ENCODE data around the gene KAZN. TPM values are rescaled to one million over a fixed set of nuclear protein-coding genes. Genes with fewer than 3 reads are reported as not detected.

Gene KAZN
- total RNA-seq, 1 donor from 2014 or later, result 9.4 TPM

DNA sequence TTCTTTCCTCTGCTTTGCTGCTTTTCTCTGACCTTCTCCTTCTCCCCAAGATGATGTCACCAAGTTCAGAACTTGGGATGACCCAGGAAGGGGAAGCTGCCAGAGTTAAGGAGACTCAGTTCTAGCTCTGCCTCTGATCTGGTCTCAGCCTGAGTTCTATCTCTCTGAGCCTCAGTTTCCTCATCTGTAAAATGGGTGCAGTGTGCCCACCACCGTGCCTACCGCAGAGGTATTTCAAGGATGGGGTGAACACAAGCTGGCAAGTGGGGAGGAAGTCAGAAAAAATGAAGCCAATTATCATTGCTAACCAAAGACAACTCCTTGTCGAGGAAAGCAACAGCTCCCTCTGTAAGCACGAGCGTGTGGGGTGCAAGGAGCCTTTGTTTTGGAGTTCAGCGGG, 249.7 kb downstream of the KAZN start:
- H3K27me3 Mint-ChIP-seq (ENCODE audit: low read depth, unreplicated experiment), result peaks cover 18% of the 10 kb centered on the region
- Histone ChIP-seq H3K9me3 (ENCODE audit: insufficient read depth, low read depth, low read length) (peaks cover 2% of the 10 kb centered on the region), H3K27me3 (ENCODE audit: insufficient read depth, low read length) (no peaks in the 10 kb centered on the region), H3K4me2 (ENCODE audit: low read length) (no peak overlapping the region), H3K36me3 (ENCODE audit: insufficient read depth, low read length) (no peaks in the 10 kb centered on the region), H3K27ac (ENCODE audit: low read depth, low read length) (no peak overlapping the region), H4K20me1 (ENCODE audit: insufficient read depth, low read length) (no peaks in the 10 kb centered on the region), H3K9ac (ENCODE audit: low read length) (no peak overlapping the region), H3K79me2 (ENCODE audit: insufficient read depth, low read length) (no peaks in the 10 kb centered on the region), H3K4me1 (ENCODE audit: insufficient read depth, low read length) (no peaks in the 10 kb centered on the region), H2AFZ (ENCODE audit: low read depth, low read length) (no peak overlapping the region), H3K4me3 (ENCODE audit: insufficient read depth, low read depth, low read length) (no peak overlapping the region)
- H3K36me3 Mint-ChIP-seq (ENCODE audit: low read depth, unreplicated experiment), result peaks cover 3% of the 10 kb centered on the region
- no peak overlapping the region for H3K4me3 Mint-ChIP-seq (ENCODE audit: unreplicated experiment)
- peaks cover 8% of the 10 kb centered on the region for H3K9me3 Mint-ChIP-seq (ENCODE audit: unreplicated experiment)
- TF ChIP-seq, protein P1, sequence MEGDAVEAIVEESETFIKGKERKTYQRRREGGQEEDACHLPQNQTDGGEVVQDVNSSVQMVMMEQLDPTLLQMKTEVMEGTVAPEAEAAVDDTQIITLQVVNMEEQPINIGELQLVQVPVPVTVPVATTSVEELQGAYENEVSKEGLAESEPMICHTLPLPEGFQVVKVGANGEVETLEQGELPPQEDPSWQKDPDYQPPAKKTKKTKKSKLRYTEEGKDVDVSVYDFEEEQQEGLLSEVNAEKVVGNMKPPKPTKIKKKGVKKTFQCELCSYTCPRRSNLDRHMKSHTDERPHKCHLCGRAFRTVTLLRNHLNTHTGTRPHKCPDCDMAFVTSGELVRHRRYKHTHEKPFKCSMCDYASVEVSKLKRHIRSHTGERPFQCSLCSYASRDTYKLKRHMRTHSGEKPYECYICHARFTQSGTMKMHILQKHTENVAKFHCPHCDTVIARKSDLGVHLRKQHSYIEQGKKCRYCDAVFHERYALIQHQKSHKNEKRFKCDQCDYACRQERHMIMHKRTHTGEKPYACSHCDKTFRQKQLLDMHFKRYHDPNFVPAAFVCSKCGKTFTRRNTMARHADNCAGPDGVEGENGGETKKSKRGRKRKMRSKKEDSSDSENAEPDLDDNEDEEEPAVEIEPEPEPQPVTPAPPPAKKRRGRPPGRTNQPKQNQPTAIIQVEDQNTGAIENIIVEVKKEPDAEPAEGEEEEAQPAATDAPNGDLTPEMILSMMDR (IDR thresholded peaks at IDR 0.05; ENCODE audit: insufficient read depth, low read depth, low read length), result no peak
- no peak for TF ChIP-seq EZH2 (IDR thresholded peaks at IDR 0.05; ENCODE audit: insufficient read depth, low read length)
- peaks cover 4% of the 10 kb centered on the region for H3K4me1 Mint-ChIP-seq (ENCODE audit: low read depth, unreplicated experiment)
- FAIRE-seq (no peak), DNase-seq (ENCODE audit: low read depth) (no peak)
- H3K27ac Mint-ChIP-seq (ENCODE audit: unreplicated experiment), result no peak overlapping the region

DNA sequence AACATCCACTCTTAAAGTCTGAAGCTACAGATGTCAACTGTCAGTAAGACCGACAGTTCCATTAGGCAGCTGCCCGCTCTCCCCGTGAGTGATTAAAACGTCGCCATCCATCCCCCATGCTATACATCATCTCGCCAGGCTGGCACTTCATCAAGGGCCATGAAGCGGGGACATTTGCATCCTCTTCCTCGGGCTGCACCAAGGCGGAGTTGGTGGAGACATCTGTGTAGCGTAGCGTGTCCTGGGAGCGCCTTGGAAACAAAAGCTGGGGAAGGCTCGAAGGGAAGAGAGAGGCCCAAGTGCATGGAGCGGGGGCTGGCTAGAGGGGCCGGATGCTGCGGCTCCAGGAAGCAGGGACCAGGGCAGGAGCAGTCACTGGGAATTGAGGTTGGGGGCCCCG, 250.1 kb downstream of the KAZN start:
- FAIRE-seq, result no peak
- H3K36me3 Mint-ChIP-seq (ENCODE audit: low read depth, unreplicated experiment), result peaks cover 4% of the 10 kb centered on the region

GRCh38 chr1:14849038-14849437, 250.6 kb downstream of the KAZN start:
- Mint-ChIP-seq H3K36me3 (ENCODE audit: low read depth, unreplicated experiment) (peaks cover 4% of the 10 kb centered on the region), H3K9me3 (ENCODE audit: unreplicated experiment) (peaks cover 5% of the 10 kb centered on the region), H3K4me1 (ENCODE audit: low read depth, unreplicated experiment) (peaks cover 4% of the 10 kb centered on the region), H3K4me3 (ENCODE audit: unreplicated experiment) (no peak overlapping the region), H3K27me3 (ENCODE audit: low read depth, unreplicated experiment) (peaks cover 22% of the 10 kb centered on the region), H3K27ac (ENCODE audit: unreplicated experiment) (no peak overlapping the region)
- no peaks in the 10 kb centered on the region for H3K9me3 ChIP-seq (ENCODE audit: insufficient read depth, low read depth, low read length)
- H2AFZ ChIP-seq (ENCODE audit: low read depth, low read length), result no peak overlapping the region
- DNase-seq (ENCODE audit: low read depth) (no peak), FAIRE-seq (no peak)
- H3K27ac ChIP-seq (ENCODE audit: low read depth, low read length), result no peak overlapping the region
- H3K36me3 ChIP-seq (ENCODE audit: insufficient read depth, low read length), result no peaks in the 10 kb centered on the region
- H3K4me3 ChIP-seq (ENCODE audit: insufficient read depth, low read depth, low read length), result no peak overlapping the region
- H3K9ac ChIP-seq (ENCODE audit: low read length), result no peak overlapping the region
- H3K4me1 ChIP-seq (ENCODE audit: insufficient read depth, low read length), result no peaks in the 10 kb centered on the region
- H3K4me2 ChIP-seq (ENCODE audit: low read length), result no peak overlapping the region
- H3K79me2 ChIP-seq (ENCODE audit: insufficient read depth, low read length), result no peaks in the 10 kb centered on the region
- H3K27me3 ChIP-seq (ENCODE audit: insufficient read depth, low read length), result no peaks in the 10 kb centered on the region
- no peaks in the 10 kb centered on the region for H4K20me1 ChIP-seq (ENCODE audit: insufficient read depth, low read length)
- TF ChIP-seq, protein P1 (IDR thresholded peaks at IDR 0.05; ENCODE audit: insufficient read depth, low read depth, low read length), result no peak
- TF ChIP-seq EZH2 (IDR thresholded peaks at IDR 0.05; ENCODE audit: insufficient read depth, low read length), result no peak

More for the DNA sequence above, 250.1 kb downstream of the KAZN start:
- Histone ChIP-seq H3K27ac (ENCODE audit: low read depth, low read length) (no peak overlapping the region), H3K36me3 (ENCODE audit: insufficient read depth, low read length) (no peaks in the 10 kb centered on the region), H3K4me1 (ENCODE audit: insufficient read depth, low read length) (no peaks in the 10 kb centered on the region), H2AFZ (ENCODE audit: low read depth, low read length) (no peak overlapping the region), H3K9ac (ENCODE audit: low read length) (no peak overlapping the region), H4K20me1 (ENCODE audit: insufficient read depth, low read length) (no peaks in the 10 kb centered on the region), H3K4me3 (ENCODE audit: insufficient read depth, low read depth, low read length) (no peak overlapping the region), H3K27me3 (ENCODE audit: insufficient read depth, low read length) (no peaks in the 10 kb centered on the region), H3K79me2 (ENCODE audit: insufficient read depth, low read length) (no peaks in the 10 kb centered on the region), H3K9me3 (ENCODE audit: insufficient read depth, low read depth, low read length) (peaks cover 2% of the 10 kb centered on the region), H3K4me2 (ENCODE audit: low read length) (no peak overlapping the region)
- Mint-ChIP-seq H3K27ac (ENCODE audit: unreplicated experiment) (no peak overlapping the region), H3K4me3 (ENCODE audit: unreplicated experiment) (no peak overlapping the region), H3K4me1 (ENCODE audit: low read depth, unreplicated experiment) (peaks cover 4% of the 10 kb centered on the region), H3K9me3 (ENCODE audit: unreplicated experiment) (peaks cover 8% of the 10 kb centered on the region), H3K27me3 (ENCODE audit: low read depth, unreplicated experiment) (peaks cover 18% of the 10 kb centered on the region)
- TF ChIP-seq, protein P1 (IDR thresholded peaks at IDR 0.05; ENCODE audit: insufficient read depth, low read depth, low read length), result no peak
- no peak for TF ChIP-seq EZH2 (IDR thresholded peaks at IDR 0.05; ENCODE audit: insufficient read depth, low read length)
- no peak for DNase-seq (ENCODE audit: low read depth)
